SIG-M5 treated with dmso at 0.1 percent for 504 hours (cell line): ENCODE data around the gene DEFB129.
"Not testable (repeated sequence)": the region's sequence is repeated elsewhere in the genome, so short reads cannot be mapped to it uniquely, and the experiment has no call there.

Experiments
- DNase-seq: peaks from one replicate; lab custom pipeline; 2025; ENCODE audit not compliant: unreplicated experiment; lab: John Stamatoyannopoulos, UW

The DEFB129 gene, protein sequence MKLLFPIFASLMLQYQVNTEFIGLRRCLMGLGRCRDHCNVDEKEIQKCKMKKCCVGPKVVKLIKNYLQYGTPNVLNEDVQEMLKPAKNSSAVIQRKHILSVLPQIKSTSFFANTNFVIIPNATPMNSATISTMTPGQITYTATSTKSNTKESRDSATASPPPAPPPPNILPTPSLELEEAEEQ

DNA sequence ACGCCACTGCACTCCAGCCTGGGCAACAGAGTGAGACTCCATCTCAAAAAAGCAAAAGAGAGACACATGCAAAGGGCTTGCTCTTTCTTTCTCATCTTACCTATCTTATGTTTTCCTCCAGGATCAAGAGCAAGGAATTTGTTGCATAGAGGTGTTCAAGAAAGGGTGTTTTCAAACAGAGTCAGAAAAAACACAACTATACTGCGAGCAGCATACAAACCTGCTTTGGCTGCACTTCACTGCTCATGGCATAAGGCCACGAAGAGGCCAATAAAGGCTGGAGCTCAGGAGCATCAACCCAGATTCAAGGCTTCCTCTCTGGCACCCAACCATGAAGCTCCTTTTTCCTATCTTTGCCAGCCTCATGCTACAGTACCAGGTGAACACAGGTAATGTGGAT is at the start of gene DEFB129:
Gene DEFB129 (plus strand): TSS at position 301 of the 400 bp plus-strand sequence. CDS start 31 bp downstream, at position 332.
- DNase-seq: no peak

DNA sequence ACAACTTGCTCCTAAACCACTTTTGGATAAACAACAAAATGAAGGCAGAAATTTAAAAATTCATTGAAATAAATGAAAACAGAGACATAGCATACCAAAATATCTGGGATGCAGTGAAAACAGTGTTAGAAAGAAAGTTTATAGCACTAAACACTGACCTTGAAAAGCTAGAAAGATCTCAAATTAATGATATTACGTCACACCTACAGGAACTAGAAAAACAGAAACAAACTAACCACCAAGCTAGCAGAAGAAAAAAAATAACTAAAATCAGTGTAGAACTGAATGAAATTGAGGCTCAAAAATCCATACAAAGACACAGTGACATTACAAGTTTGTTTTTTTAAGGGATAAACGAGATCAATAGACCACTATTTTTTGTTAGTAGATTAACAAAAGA is 42.8 kb upstream of the DEFB129 start:
- no peak for DNase-seq

DNA sequence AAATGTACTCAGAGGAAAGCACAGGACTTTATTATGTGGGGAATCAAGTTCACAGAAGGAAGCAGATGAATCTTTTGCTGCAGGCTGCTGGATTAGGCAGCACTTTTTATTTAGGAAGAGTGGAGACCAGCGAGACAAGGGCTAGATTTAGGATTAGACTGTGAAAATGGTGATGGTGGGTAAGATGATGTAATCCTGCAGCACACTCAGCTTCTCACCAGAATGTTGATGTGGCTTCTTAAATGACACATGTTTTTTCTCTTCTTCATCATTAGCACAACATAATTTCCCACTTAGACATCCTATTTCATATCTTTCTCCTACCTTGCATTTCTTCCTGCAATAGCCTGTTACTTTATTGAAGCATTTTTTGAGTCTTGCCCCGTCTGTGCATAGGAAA is 39.3 kb upstream of the DEFB129 start:
- no peak for DNase-seq

DNA sequence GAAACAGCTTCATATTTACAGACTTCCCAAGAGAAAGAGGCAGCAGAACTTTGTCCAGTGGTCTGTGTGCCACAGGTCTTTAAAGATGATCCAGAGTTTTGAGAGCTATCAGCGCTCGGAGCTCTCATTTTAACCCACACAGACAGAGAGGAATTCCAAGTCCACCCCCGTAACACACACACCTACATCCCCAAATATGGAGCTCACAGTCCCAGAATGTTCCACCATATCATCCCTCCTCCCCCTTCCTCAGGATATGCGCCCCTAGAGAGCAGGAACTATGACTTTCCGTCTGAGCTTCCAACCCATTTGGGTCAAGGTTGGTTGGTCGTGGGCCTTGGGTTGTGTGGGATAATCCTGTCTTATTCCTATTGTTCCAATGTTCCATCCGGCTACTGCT is 37.4 kb upstream of the DEFB129 start, which contains the start of gene DEFB128:
Gene DEFB128 (minus strand): TSS at position 101 of the 400 bp plus-strand sequence. CDS start 88 bp downstream, at position 13.
- DNase-seq: no peak

DNA sequence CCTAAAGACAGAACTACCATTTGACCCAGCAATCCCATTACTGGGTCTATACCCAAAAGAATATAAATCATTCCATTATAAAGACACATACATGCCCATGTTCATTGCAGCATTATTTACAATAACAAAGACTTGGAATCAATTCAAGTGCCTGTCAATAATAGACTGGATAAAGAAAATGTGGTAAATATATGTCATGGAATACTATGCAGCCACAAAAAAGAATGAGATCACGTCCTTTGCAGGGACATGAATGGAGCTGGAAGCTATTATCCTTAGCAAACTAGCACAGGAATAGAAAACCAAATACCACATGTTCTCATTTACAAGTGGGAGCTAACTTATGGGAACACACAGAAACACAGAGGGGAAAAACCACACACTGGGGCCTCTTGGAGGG is 28.8 kb upstream of the DEFB129 start:
- no peak for DNase-seq

DNA sequence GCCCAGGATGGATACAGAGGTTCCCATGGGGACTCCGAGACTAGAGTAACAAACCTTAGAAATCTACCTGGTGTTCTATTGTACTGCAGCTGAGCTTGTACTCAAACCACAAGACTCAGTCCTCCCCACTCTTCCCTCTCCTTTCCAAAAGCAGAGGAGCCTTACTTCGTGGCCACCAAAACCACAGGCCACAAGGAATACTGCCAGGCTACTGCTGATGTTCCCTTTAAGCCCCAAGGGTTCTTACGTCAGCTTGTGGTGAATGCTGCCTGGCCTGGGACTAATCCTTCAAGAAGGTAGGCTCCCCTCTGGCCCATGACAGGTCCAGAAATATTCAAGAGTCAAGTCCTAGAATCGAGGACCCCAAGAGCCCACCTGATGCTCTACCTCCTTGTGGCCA is 27.1 kb upstream of the DEFB129 start:
- DNase-seq: no peak

DNA sequence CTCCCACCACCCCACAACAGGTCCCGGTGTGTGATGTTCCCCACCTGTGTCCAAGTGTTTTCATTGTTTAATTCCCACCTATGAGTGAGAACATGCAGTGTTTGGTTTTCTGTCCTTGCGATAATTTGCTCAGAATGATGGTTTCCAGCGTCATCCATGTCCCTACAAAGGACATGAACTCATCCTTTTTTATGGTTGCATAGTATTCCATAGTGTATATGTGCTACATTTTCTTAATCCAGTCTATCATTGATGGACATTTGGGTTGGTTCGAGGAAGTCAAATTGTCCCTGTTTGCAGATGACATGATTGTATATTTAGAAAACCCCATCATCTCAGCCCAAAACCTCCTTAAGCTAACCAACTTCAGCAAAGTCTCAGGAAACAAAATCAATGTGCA is 23.4 kb upstream of the DEFB129 start:
- not testable (repeated sequence) for DNase-seq

DNA sequence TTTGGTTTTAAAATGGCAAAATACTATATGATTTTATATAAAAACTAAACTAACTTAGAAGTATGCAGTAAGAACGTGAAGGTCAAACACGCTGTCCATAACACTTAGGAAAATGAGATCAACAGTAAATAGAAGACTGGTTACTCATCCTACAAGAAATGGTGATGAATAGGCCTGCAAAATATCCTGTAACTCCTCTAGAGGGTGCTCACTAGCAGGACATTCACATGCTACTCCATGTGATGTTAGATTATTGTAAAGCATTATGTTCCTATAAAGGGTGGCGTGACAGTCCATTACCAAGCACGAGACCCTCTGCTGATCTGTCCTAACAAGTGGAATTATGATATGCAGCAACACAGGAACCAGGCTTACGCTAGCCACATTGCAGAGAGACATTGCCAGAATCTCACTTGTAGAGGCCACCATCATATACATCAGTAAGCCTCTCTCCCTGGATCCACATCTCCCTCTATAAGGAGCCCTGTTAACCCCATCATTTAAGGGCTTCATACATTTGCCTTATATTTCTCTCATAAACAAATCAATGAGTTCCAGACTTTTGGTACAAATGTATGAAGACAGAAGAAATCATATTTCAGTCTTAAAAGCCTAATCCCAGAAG is 18.0 kb upstream of the DEFB129 start:
- peak; percentile 78 for DNase-seq

DNA sequence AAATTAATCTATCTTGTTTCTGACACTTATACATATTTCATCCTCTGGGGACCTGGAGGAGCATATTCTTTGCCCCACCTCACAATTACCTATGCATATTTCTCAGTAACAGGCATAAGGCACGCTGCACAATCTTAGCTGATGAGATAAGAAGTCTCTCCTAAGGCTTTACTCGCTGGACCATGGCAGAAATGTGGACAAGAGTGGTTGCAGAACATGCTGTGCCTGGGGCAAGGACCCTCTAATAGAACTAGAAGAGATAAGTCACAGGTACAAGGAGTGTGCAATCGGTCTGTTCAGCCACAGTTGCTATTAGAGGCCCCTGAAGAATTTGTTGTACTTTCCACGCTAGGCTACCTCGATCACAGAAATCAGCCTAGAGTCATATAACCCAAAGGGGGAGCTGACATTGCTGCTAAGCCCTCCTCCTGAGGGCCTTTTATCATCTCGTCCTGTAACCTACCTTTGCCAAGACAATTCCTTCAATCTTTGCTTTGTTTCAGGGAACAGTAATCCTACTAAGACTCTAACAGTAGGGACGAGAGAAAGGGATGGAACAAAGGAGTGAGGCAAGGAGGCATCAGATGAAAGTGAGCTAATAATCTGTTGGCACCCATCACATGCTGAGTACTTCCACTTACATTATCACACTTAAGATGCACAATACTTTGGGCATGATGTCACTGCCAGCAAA is 16.1 kb upstream of the DEFB129 start:
- no peak for DNase-seq

DNA sequence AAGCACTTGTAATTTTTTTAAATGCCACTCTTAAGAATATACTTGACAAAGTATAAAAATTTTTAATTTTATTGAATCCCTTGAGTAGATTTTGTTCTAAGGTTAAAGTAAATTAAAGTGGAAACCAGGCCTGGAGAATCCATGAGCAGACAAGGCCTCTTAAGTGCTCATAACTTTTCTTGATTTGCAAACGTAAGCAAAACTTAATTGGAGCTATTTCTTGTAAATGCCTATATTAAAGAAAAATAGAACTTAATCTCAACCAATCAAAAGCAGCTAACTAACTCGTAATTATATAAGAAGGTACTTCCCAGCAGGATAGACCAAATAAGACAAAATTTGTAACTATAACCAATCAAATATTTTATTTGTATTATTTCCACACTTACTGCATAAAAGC is 12.7 kb upstream of the DEFB129 start:
- DNase-seq: no peak

DNA sequence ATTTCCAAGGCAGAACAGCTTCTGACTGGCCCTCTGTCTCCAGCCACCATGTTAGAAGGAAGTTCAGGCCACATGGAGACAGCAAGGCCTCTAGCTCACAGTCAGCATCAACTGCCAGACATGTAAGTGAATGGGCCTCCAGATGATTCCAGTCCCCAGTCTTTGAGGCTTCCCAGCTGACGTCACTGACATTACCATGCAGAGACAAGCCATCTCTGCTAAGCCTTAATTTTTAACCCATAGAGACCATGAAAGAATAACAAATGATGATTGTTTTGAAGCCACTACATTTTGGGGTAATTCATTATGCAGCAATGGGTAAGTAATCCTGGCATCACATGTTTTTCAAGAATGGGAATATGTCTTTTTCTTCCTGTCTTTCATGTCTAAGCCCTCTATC is 11.3 kb upstream of the DEFB129 start:
- no peak for DNase-seq

DNA sequence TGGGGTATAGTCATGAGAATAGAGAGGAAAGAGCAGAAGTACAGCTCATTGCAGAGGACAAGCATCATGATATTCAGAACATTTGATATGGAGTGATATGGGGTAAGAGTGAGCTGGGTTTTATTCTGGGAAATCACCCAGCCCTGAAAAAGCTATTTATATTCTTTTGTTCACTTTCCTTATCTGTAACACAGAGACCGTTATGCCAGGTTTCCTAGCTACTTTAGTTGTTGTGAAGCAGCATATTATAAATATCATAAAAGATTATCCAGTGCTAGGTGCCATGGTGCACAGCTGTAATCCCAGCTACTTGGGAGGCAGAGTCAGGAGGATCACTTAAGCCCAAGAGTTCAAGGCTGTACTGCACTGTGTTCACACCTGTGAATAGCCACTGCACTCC is 9.8 kb upstream of the DEFB129 start:
- DNase-seq: no peak

DNA sequence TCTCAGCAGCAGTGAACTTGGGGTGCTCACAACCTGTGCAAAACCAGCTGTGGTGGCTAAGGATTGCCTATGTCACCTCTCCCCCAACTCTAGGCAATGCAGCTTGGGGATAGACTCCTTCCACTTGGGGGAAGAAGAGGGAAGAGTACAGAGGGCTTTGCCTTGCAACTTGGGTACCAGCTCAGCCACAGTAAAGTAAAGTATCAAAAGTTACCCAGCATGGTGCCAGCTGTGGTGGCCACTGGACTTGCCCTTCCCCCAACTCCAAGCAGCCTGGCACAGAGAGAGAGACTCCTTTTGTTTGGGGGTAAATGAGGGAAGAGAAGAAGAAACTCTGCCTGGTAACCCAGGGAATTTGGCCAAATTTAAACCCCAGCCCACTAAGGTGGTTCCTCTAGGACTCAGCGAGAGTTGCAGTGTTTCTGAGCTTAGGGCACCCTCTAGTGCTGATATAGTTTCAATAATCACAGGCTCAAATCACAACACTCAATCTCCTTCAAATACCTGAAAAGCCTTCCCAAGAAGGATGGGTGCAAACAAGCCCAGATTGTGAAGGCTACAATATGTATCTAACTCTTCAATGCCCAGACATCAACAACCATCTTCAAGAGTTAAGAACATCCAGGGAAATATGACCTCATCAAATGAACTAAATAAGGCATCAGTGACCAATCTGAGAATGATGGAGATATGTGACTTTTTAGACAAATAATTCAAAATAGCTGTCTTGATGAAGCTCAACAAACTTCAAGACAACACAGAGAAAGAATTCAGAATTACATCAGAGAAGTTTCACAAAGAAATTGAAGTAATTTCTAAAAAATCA is 7.6 kb upstream of the DEFB129 start:
- peak; percentile 26 for DNase-seq

DNA sequence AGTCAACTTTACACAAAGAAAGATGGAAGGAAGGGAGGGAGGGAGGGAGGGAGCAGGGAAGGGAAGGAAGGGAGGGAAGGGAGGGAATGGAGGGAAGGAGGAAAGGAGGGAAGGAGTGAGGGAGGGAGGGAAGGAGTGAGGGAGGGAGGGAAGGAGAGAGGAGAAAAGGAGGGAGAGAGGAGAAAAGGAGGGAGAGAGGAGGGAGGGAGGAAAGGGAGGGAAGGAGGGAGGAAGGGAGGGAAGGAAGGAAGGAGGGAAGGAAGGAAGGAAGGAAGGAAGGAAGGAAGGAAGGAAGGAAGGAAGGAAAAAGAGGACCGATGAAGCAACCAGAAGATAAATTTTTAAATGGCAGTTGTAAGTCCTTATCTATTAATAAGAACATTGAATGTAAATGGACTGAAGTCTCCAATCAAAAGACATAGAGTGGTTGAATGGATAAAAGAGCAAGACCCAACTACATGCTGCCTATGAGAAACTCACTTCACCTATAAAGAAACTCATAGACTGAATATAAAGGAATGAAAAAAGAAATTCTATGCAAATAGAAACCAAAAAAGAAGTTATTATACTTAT is 5.7 kb upstream of the DEFB129 start:
- no peak for DNase-seq

DNA sequence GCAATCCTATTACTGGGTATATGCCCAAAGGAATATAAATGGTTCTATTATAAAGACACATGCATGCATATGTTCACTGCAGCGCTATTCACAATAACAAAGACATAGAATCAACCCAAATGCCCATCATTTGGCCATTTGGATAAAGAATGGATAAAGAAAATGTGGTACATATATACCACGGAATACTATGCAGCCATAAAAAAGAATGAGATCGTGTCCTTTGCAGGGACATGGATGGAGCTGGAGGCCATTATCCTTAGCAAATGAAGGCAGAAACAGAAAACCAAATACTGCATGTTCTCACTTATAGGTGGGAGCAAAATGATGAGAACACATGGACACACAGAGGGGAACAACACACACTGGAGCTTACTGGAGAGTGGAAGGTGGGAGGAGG is 1.2 kb upstream of the DEFB129 start:
- DNase-seq: not testable (repeated sequence)

DNA sequence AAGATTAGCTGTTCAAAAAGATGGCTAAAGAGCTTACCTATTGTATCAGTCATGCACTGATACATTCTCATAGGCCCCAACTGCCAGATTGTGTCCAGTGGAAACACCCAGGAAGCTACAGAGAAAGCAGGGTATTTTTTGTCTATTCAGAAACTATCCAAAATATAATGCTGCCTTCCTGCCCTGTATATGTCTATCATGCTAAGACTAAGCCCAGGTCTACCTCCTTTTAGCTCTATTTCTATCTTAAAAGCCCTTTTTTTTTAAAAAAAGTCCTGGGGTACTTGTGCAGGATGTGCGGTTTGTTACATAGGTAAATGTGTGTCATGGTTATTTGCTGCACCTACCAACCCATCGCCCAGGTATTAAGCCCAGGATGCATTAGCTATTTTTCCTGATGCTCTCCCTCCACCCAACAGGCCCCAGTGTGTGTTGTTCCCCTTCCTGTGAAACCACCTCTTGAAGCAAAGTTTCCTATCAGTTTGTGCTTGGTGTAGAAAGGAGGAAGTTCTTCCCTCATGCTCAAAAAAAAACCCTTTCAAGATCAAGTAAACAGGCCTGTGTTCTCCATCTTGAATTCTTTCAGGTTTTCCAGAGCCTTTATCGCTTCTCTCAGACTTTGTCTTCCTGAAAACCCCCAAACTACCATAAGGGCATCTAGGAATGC is 514 bp downstream of the DEFB129 start:
- peak; percentile 45 for DNase-seq

DNA sequence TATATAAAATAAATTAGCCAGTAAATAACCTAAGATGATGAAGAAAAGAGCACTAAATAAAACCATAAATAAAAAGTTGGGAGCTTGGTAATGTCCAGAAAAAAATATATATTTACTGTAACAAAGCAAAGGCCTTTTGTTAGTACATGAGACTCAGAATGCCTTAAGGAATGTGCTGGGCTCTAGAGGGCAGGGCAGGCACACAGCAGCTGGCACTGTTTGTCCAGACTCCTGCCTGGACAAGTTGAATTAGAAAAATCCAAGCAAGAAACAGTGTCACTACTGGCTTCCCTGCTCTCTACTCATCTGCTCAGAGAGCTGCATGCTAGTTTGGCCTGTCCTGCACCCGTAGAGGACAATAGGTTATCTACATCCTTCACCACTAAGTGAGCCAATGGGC is 8.8 kb downstream of the DEFB129 start:
- no peak for DNase-seq

DNA sequence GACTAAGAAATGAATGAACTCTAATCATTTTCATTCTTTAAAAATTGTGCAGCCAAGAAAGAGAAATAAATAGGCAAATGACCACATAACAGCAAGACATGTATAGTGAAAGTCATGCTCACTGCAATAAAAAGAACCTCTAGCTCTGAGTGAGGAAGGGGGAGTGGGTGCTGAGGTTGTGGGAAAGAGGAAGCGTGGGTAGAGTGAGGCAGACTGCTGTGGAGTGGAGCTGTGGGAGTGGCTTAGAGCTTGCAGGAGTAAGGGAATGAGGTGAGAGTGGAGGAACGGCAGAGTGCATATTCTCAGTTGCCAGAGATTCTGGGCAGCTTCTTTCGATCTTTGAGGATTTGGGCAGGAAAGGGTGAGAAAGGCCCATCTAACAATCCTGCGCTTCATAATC is 10.4 kb downstream of the DEFB129 start:
- DNase-seq: peak; percentile 68

DNA sequence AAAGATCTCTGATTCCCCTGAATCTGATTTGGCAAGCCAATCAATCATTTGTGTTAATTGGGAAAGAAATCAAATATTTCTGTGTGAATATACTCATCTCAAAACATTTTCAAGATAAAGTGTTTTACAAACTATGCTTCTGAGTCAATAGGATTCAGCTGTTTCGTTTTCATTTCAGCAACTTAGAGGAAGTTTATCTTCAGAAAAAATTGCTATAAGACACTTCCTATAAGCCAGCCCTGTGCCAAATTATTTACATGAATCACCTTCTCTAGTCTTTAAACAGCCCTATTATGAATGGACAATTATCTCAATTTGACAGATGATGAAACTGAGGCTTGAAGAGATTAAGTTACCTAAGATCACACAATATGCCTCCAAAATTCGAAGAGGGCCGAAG is 10.9 kb downstream of the DEFB129 start:
- DNase-seq: peak; percentile 35

DNA sequence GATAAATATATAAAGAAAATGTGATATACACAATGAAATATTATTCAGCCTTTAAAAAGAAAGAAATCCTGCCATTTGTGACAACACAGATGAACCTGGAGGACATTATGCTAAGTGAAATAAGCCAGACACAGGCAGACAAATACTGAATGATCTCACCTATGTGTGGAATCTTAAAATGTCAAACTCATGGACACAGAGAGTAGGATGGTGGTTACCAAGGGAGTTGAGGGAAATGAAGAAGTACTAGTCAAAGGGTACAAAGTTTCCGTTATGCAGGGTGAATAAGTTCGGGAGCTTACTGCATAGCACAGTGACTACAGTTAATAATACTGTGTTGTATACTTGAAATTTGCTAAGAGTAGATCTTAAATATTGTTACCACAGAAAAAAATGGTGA is 15.8 kb downstream of the DEFB129 start:
- DNase-seq: no peak

DNA sequence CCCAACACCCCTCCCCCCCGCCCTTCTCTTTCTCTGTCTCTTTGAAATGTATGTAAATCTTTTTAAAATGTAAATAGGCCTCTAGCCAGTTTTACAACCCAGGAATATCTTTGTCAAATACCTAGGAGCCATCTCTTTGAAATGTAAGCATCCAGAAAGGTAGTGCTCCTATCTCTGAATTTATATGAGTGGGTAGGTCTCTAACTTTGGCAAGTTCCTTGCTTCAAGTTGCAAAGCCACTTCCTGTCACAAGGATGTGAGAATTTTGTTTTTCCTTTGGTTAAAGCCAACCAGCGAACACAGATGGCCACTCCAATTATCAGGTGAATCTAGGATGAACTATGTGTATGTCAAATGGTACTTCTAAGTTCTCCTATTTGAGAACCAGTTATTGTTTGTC is 24.3 kb downstream of the DEFB129 start:
- no peak for DNase-seq
